GM12865 (cell line): ENCODE measurements around the gene CTRL.

Experiments used
- DNase-seq: peaks from one replicate; pipeline ENCODE4 v3.0.0; 2010; ENCODE audit warnings: low read depth
- H3K4me3 ChIP-seq: 2 replicates; pipeline ENCODE4 v1.5.1; 2011; ENCODE audit warnings: mild to moderate bottlenecking, low read depth, low read length, control low read depth
- TF ChIP-seq, protein P1 (sequence below): IDR thresholded peaks from 2 replicates; pipeline ENCODE4 v1.5.1; 2011; ENCODE audit warnings: low read length, control low read depth, low read depth, inconsistent platforms; ENCODE audit not compliant: insufficient read depth; ENCODE audit errors: missing control alignments

The CTRL gene

DNA sequence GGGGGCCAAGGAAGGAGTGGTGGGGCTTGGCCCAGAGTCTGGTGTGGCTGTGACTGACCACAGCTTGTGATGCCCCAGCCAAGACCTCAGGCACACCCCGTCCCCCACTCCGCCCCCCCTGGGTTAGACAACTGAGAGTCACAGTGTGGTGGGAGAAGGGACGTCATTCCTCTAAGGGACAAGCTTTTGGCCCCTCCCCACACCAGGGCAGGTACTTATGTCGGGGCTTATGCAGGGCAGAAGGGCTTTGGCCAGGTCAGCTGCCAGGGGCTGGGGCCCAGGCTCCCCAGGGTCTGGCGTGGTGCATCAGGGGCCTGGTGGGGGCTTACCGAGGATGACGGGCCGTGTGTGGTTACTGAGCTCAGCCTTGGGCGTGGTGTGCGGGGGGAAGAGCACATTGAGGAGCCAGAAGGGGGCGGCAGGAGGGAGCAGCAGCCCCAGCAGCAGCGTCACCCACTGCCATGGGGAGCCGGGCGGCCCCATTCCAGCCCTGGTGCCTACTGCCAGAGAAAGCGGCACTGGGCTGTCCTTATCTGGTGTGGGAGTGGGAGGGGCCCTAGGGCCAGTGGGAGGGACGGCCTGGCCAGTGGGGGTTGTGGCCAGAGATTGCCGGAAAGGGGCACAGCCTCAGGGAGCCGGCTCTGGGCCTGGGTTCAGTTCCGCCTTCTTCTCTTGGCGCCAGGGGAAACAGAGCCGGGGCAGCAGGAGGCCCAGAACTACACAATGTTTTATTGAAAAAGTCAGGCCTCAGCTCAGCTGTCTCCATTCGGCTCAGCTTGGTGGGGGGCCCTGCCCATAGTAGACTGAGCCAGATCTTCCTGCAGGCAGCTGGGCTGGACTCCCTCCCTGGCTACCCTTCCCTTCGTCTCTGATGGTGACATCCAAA is 12.2 kb upstream of the CTRL start, which contains the start of gene LCAT:
Gene LCAT (minus strand): TSS at position 502 of the 886 bp plus-strand sequence. CDS start 19 bp downstream, at position 483.
- no peak for DNase-seq
- TF ChIP-seq, protein P1, sequence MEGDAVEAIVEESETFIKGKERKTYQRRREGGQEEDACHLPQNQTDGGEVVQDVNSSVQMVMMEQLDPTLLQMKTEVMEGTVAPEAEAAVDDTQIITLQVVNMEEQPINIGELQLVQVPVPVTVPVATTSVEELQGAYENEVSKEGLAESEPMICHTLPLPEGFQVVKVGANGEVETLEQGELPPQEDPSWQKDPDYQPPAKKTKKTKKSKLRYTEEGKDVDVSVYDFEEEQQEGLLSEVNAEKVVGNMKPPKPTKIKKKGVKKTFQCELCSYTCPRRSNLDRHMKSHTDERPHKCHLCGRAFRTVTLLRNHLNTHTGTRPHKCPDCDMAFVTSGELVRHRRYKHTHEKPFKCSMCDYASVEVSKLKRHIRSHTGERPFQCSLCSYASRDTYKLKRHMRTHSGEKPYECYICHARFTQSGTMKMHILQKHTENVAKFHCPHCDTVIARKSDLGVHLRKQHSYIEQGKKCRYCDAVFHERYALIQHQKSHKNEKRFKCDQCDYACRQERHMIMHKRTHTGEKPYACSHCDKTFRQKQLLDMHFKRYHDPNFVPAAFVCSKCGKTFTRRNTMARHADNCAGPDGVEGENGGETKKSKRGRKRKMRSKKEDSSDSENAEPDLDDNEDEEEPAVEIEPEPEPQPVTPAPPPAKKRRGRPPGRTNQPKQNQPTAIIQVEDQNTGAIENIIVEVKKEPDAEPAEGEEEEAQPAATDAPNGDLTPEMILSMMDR, result no peak
- H3K4me3 ChIP-seq, result no peak within 1 kb of the TSS

DNA sequence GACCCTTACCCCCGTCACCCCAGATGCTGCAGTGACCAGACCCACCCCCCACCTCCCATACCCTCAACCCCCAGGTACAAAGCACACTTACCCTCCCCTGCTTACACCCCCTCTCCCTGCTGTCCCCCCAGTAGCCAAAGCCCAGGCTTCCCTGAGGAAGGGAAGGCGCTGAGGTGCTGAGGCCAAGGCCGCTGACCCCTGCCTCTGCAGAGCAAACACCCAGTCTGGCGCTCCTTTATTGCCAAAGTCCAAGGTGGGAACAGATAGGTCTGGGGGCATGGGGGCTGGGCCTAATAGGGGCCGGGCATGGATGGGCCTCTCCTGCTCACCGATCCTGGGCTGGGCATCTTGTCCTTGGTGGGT is 11.6 kb upstream of the CTRL start:
- H3K4me3 ChIP-seq, result no peak overlapping the region
- TF ChIP-seq, protein P1, result no peak
- DNase-seq, result no peak

DNA sequence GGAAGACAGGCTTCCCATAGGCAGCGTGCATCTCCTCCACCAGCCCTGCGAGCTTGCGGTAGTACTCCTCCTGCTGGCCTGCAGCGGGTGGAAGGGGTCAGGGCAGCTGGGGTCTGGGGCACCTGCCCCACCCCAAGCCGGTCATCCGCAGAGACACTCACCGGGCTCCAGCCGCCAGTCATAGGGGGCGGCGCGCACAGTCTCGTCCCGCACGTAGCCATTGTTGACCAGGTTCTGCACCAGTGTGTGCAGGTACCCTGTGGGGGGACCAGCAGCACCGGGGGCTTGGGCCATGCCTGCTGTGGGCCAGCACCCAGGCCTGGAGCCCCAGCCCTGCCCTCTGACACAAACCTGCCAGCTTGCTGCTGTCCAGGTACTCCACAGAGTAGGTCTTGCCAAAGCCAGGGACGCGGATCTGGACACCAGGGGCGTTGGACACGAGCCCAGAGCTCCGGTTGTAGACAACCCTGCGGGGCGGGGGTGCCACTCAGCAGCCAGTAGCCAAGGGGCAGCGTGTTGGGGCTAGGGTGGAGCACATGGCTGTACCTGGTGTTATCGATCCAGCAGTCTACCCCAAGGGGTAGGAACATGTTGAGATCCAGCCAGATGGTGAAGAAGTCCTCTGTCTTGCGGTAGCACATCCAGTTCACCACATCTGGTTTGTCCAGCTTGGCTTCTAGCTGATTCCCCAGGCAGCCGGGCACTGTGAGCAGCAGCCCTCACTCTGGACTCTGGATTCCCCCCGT is 11.0 kb upstream of the CTRL start:
- no peak for DNase-seq
- no peak overlapping the region for H3K4me3 ChIP-seq
- TF ChIP-seq, protein P1, result no peak

DNA sequence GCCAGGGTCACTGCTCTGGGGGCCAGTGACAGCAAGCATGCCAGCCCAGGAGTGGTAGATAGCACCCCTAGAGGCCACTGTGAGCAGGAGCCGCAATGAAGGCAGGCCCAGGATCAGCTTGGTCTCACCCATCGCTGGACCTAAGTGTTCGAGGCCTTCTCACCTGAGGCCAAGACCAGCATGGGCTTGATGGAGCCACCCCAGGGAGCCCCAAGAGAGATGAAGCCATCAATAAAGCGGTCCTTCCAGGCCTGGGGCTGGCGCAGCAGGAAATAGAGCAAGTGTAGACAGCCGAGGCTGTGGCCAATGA is 10.5 kb upstream of the CTRL start:
- TF ChIP-seq, protein P1, result peak; percentile 81
- no peak overlapping the region for H3K4me3 ChIP-seq
- DNase-seq, result peak; percentile 67

DNA sequence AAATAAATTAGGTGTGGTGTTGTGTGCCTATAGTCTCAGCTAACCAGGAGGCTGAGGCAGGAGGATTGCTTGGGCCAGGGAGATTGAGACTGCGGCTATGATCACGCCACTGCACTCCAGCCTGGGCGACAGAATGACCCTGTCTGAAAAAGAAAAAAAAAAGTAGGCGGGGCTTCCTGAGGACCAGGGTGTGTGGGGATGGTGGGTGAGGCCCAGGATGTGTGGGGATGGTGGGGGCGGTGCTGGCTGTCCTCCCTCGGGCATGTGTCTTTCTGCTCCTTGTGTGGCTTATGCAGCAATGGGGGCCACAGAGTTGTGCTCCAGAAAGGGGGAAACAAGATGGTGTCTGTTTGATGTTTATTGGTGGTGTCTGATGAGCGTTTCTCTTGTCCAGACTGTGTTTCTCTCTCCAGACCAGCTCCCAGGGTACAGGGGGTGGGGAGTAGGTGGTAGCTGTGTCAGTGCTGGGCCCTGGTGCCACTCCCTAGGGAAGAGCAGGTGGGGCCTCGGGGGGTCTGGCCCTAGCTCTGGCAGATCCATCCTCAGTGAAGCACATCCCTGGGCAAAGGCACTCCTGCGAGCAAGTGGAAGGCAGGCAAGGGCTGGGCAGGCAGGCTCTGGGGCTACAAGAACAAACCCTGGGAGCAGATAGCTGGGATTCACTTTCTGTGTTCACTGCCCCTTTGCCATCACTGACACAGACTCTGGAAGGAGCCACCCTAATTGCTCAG is 10.0 kb upstream of the CTRL start:
- H3K4me3 ChIP-seq, result no peak overlapping the region
- no peak for DNase-seq
- TF ChIP-seq, protein P1, result no peak

DNA sequence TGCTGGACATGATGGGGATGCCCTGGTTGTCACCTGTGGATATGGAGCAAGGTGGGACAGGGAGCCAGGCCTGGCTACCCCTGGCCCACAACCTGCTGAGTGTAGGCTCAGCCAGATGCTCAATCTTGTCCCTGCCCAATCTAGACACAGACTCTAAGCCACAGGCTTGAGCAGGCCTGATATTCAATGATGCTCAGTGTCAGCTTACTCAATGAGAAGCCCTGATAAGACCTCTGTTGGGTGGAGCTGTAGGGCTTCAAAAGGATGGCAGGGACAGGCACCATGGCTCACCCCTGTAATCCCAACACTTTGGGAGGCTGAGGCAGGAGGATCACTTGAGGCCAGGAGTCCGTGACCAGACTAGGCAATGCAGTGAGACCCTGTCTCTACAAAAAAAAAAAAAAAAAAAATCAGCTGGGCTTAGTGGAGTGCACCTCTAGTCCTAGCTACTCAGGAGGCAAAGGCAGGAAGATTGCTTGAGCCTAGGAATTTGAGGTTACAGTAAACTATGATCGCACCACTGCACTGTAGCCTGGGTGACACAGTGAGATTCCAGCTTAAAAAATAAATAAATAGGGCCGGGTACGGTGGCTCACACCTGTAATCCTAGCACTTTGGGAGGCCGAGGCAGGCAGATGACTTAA is 8.9 kb upstream of the CTRL start:
- H3K4me3 ChIP-seq, result no peak overlapping the region
- TF ChIP-seq, protein P1, result no peak
- DNase-seq, result no peak
